Astrocyte of the cerebellum (primary cell): Measurements from ENCODE around the gene ITGAL.

Experiments used
- DNase-seq: peaks from one replicate; pipeline ENCODE4 v3.0.0-alpha.2; 2011; ENCODE audit warnings: low read depth
- H3K4me3 ChIP-seq: 2 replicates; pipeline ENCODE4 v1.5.1; 2011; ENCODE audit warnings: mild to moderate bottlenecking, low read depth, low read length, moderate library complexity
- in situ Hi-C: cut with HindIII; loops from 2 replicates; pipeline ENCODE4 v1.10.0; 2017; ENCODE audit warnings: low sequenced_read_pairs
- TF ChIP-seq, protein P1 (sequence below): IDR thresholded peaks from 2 replicates; pipeline ENCODE4 v1.5.1; 2012; ENCODE audit warnings: low read length, low read depth, moderate library complexity, mild to moderate bottlenecking; ENCODE audit errors: missing control alignments

Gene ITGAL

GRCh38 chr16:30491229-30491628, 18.7 kb downstream of the ITGAL start:
- no peak for DNase-seq
- in situ Hi-C loops = no loop called here
- TF ChIP-seq, protein P1, sequence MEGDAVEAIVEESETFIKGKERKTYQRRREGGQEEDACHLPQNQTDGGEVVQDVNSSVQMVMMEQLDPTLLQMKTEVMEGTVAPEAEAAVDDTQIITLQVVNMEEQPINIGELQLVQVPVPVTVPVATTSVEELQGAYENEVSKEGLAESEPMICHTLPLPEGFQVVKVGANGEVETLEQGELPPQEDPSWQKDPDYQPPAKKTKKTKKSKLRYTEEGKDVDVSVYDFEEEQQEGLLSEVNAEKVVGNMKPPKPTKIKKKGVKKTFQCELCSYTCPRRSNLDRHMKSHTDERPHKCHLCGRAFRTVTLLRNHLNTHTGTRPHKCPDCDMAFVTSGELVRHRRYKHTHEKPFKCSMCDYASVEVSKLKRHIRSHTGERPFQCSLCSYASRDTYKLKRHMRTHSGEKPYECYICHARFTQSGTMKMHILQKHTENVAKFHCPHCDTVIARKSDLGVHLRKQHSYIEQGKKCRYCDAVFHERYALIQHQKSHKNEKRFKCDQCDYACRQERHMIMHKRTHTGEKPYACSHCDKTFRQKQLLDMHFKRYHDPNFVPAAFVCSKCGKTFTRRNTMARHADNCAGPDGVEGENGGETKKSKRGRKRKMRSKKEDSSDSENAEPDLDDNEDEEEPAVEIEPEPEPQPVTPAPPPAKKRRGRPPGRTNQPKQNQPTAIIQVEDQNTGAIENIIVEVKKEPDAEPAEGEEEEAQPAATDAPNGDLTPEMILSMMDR = no peak
- no peak overlapping the region for H3K4me3 ChIP-seq

DNA sequence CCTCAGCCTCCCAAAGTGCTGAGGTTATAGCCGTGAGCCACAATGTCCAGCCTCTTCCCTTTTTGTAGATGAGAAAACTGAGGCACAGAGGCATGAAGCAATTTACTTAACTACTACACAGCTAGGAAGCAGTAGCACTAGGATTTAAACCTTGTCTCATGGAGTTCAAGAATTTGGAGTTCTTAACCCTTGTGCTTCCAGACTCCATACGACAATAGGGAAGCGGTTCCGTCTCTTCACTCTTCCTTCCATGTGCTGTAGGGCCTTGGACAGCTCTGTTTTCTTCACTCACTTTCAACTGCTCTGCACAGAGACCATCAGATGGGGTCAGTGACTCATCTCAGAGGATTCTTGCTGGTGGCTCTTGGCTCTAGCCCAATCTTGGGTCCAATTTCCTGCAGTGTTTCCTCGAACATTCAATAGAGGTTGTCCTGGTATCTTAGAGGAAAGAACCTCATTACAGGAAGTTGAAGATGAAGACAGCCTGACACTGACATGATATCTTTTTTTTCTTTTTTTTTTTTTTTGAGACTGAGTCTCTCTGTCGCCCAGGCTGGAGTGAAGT, 19.3 kb downstream of the ITGAL start:
- DNase-seq = peak; percentile 41
- in situ Hi-C loops = no loop called here
- H3K4me3 ChIP-seq = no peak overlapping the region
- TF ChIP-seq, protein P1 = no peak

DNA sequence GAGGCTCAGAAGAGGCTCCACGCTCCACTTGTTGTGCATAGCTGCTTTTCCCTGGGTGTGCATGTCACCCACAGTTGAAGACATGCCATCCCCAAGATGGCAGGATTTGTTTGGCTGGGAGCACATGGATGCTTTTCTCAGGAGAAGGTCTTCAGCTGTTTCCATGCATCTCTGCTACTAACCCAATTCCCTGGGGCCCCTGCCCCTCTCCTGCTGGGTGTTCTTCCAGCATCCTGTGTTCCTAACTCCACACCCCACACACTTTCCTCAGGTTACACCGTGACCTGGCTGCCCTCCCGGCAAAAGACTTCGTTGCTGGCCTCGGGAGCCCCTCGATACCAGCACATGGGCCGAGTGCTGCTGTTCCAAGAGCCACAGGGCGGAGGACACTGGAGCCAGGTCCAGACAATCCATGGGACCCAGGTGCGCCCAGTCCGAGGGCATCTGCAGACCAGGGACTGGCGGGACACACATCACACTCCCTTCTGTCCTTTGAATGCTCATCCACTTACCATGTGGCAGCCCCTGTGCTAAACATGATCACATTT, 21.5 kb downstream of the ITGAL start:
- no peak for DNase-seq
- H3K4me3 ChIP-seq = no peak overlapping the region
- TF ChIP-seq, protein P1 = no peak
- in situ Hi-C loops = no loop called here

DNA sequence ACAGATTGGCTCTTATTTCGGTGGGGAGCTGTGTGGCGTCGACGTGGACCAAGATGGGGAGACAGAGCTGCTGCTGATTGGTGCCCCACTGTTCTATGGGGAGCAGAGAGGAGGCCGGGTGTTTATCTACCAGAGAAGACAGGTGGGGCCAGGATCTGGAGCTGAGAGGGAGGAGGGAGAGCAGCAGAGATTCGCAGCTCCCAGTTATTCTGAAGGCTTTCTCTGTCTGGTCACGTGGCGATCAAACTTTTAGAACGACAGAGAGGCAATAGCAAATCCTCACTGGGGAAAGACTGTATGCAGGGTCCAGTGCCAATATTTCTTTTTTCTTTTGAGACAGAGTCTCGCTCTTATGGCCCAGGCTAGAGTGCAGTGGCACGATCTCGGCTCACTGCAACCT, 22.2 kb downstream of the ITGAL start:
- no peak overlapping the region for H3K4me3 ChIP-seq
- in situ Hi-C loops = no loop called here
- no peak for DNase-seq
- TF ChIP-seq, protein P1 = no peak

DNA sequence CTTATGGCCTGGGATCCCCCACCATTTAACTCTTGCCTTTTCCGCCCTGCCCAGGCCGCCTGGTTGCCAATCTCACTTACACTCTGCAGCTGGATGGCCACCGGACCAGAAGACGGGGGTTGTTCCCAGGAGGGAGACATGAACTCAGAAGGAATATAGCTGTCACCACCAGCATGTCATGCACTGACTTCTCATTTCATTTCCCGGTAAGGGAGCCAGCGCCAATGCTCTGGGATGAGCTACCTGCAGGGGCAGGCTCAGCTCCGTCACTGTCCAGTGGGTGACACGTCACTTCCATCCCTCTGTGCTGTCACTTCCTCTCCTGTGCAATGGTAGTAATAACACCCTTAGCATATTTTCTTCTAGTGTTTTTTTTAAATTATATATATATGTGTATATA, 26.7 kb downstream of the ITGAL start:
- H3K4me3 ChIP-seq = no peak overlapping the region
- in situ Hi-C loops = no loop called here
- no peak for DNase-seq

DNA sequence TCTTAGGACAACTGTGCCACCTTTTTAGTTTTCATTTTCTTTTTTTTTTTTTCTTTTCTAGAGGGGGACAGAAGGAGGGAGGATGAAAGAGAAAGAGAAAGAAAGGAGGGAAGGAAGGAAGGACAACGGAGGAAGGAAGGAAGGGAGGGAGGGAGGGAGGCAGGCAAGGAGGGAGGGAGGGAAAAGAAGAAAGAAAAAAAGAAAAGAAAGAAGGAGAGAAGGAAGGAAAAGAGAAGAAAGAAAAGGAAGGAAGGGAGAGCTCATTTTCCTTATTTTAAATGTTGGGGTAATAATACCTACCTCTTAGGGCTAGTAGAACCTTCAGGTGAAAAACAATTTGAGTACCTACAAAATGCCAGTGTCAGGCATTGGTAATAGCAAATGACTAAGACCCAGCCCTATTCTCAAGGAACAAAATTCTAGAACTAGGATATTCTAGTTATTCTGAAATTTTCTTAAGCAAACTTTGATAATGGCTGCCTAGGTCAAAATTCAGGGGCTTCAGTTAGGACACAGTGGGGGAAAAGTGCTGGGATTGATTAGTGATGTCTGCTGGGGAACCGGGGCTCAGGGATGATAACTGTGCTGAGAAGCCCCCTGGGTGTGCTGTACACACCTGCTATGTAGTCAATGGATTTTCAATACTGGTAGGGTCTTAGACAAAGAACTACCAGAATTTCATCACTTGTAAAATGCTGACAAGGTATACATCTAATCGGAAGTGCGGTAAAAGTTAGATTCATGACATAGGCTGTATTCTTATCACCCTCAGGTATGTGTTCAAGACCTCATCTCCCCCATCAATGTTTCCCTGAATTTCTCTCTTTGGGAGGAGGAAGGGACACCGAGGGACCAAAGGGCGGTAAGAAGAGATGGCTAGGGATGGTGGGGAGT, 31.1 kb downstream of the ITGAL start:
- DNase-seq = no peak
- H3K4me3 ChIP-seq = no peak overlapping the region
- in situ Hi-C loops = no loop called here
- TF ChIP-seq, protein P1 = no peak

More for the DNA sequence above, 26.7 kb downstream of the ITGAL start:
- TF ChIP-seq, protein P1 = no peak
